ENCODE data around the gene DUS2. TPM values are rescaled to one million over a fixed set of nuclear protein-coding genes. Genes with fewer than 3 reads are reported as not detected.
"Not testable (repeated sequence)": the region's sequence is repeated elsewhere in the genome, so short reads cannot be mapped to it uniquely, and the experiment has no call there.

The DUS2 gene
- total RNA-seq, 4 donors from 2014 or later = 10.0 to 14.1 (median 12.9) TPM

DNA sequence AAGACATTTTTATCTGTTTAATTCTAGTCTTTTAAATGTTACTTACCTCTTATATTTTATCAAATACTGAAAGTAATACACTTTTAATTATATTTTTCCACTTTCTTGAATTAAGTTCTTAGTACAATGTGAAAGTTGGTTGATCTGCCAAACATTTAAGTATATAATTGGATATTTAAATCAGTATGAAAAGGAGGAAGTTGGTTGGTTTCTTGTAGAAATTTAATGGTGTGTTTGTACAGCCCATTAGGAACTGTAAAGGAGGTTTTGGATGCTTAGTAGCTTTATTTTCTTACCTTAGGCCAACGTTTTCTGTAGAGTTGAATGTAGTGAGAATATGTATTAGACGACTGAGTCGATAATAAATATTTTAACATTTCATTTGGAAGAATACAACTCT lies 67.4 kb downstream of the DUS2 start:
- H3K36me3 ChIP-seq = no peaks in the 10 kb centered on the region
- intact Hi-C loops (cut with DNase I) = no loop called here
- H3K27ac ChIP-seq = peak overlapping the region in 1 of 3 donors; percentile 60

DNA sequence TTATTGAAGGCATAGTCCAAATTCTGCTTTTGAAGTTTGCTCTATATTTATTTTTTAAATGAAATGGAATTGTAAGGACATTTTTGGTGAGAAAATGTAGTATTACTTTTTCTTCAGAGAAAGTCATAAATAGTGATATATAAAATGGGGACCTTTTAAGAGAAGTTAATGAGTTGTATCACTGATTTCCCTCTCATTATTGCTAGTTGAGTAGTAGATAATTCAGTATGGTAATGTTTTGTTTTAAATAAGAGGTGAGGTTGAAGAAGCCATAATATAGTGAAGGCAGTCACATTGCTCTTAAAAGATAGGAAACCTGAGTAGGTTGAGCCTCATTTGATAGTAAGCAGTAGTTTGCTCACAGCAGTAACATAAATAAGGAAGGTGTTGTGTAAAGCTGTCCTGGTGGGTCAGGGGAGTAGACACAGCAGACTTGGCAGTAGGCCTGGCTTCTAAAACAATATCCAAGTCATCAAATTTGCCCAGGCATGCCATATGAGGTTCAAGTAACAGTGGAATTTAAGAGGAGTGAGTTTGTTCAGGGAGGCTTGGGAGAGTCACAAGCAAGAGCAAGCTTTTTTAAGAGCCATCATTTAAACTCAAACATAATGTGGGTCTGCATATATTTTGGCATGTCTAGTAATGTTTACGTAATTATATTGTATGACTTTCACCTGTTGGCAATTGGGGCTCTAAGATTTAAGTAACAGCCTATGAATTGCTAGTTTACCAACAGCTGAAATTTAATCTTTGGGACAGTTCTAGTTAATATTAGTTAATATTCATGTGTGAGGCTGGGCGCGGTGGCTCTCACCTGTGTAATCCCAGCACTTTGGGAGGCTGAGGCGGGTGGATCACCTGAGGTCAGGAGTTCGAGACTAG lies 68.5 kb downstream of the DUS2 start:
- TF ChIP-seq, protein P1, sequence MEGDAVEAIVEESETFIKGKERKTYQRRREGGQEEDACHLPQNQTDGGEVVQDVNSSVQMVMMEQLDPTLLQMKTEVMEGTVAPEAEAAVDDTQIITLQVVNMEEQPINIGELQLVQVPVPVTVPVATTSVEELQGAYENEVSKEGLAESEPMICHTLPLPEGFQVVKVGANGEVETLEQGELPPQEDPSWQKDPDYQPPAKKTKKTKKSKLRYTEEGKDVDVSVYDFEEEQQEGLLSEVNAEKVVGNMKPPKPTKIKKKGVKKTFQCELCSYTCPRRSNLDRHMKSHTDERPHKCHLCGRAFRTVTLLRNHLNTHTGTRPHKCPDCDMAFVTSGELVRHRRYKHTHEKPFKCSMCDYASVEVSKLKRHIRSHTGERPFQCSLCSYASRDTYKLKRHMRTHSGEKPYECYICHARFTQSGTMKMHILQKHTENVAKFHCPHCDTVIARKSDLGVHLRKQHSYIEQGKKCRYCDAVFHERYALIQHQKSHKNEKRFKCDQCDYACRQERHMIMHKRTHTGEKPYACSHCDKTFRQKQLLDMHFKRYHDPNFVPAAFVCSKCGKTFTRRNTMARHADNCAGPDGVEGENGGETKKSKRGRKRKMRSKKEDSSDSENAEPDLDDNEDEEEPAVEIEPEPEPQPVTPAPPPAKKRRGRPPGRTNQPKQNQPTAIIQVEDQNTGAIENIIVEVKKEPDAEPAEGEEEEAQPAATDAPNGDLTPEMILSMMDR (IDR thresholded peaks at IDR 0.05) = no peak
- no peak for TF ChIP-seq POLR2A (IDR thresholded peaks at IDR 0.05)
- H3K36me3 ChIP-seq = no peaks in the 10 kb centered on the region
- H3K27me3 ChIP-seq = no peaks in the 10 kb centered on the region
- peaks cover 52 to 61% of the 10 kb centered on the region in 2 donors for H3K4me1 ChIP-seq
- peak overlapping the region; percentile 59 to 77 (median 60) for H3K27ac ChIP-seq
- peak; percentile 64 to 65 for DNase-seq
- no peak overlapping the region for H3K4me3 ChIP-seq (replicated peaks in 1 of 3)
- intact Hi-C loops (cut with DNase I) = no loop called here
- WGBS, 2 donors = 74 to 75% methylated on average over 5 of the region's 5 CpGs
- no peaks in the 10 kb centered on the region for H3K9me3 ChIP-seq

More for the DNA sequence above, 67.4 kb downstream of the DUS2 start:
- no peak overlapping the region for H3K4me3 ChIP-seq (replicated peaks in 1 of 3)
- no peak for DNase-seq
- H3K27me3 ChIP-seq = no peaks in the 10 kb centered on the region
- TF ChIP-seq POLR2A (IDR thresholded peaks at IDR 0.05) = no peak
- TF ChIP-seq, protein P1 (IDR thresholded peaks at IDR 0.05) = no peak
- 66 to 69% methylated on average over 3 of the region's 3 CpGs for WGBS, 2 donors
- no peaks in the 10 kb centered on the region for H3K9me3 ChIP-seq
- H3K4me1 ChIP-seq = peaks cover 52 to 60% of the 10 kb centered on the region in 2 donors

DNA sequence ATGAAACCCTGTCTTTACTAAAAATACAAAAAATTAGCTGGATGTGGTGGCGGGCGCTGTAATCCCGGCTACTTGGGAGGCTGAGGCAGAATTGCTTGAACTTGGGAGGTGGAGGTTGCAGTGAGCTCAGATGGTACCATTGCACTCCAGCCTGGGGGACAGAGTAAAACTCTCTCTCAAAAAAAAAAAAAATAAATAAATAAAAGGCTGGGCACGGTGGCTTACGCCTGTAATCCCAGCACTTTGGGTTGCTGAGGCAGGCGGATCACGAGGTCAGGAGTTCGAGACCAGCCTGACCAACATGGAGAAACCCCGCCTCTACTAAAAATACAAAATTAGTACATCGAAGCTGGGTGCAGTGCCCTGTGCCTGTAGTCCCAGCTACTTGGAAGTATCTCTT lies 69.2 kb downstream of the DUS2 start:
- intact Hi-C loops (cut with DNase I); H3K36me3 ChIP-seq; H3K4me3 ChIP-seq (replicated peaks in 1 of 3); H3K9me3 ChIP-seq; DNase-seq; H3K27me3 ChIP-seq: not testable (repeated sequence)
- peak overlapping the region; percentile 59 to 77 (median 60) for H3K27ac ChIP-seq
- 89 to 93% methylated on average over 10 of the region's 10 CpGs for WGBS, 2 donors
- peaks cover 46 to 59% of the 10 kb centered on the region in 2 donors for H3K4me1 ChIP-seq

DNA sequence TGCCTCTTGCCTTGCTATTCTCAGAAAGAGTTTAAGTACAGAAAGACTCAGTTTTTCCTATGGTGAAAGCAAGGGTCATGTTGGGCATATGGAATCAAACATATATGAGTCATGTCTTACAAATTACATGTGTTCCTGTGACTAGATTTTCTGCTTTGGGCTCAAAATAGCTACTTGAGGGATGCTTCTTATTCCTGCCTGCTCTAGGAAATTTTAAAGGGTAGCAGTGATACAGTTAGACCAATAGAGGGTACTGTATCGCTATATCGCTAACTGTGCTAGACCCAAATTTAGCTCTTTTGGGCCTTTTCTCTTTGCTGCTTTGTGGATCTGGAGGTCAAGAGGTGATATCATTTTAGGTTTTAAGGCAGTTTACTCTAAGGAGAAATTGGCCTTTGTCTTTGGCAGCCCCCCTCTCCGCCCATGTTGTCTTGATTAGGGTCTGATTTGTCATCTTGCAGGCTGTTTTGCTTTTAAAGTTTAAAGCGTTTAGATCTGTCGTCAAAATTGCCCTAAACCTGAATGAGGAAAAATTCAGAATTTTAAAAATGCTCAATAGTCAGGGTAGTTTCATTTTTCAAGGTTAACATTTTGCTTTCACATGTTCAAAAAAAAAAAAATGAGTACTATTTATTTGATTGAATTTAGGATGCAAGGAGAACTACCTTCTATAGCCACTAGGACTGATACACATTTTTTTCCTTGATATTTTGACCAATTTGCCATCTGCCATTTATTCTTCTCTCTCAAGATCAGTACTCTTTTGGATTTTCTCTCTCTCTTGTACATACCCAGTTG lies 70.9 kb downstream of the DUS2 start:
- Histone ChIP-seq H3K27me3 (no peaks in the 10 kb centered on the region), H3K27ac (peak overlapping the region in 1 of 3 donors; percentile 34), H3K36me3 (no peaks in the 10 kb centered on the region), H3K4me1 (peaks cover 42 to 44% of the 10 kb centered on the region in 2 donors), H3K4me3 (replicated peaks in 1 of 3) (no peak overlapping the region), H3K9me3 (no peaks in the 10 kb centered on the region)
- DNase-seq = no peak
- 83 to 85% methylated on average over 5 of the region's 5 CpGs for WGBS, 2 donors
- TF ChIP-seq POLR2A (IDR thresholded peaks at IDR 0.05) = no peak
- TF ChIP-seq, protein P1 (IDR thresholded peaks at IDR 0.05) = peak in 3 of 6 experiments; percentile 23 to 39 (median 32)
- intact Hi-C loops (cut with DNase I) = no loop called here

DNA sequence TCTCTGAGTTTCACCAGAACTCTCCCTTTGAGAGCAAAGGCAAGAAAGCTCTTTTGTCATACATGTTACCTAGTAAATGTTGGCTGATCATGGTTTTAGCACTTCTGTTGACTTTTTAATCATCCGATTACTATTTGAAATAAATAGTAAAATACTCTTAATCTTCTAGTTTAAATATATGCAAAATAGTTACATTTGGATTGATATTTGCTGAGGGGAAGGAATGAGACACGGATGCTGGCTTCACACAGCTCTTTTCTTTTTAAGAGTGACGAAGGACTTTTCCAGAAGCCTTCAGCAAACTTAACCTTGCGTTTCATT lies 71.5 kb downstream of the DUS2 start:
- Histone ChIP-seq H3K4me3 (replicated peaks in 1 of 3) (no peak overlapping the region), H3K27ac (peak overlapping the region in 1 of 3 donors; percentile 34), H3K27me3 (no peaks in the 10 kb centered on the region), H3K36me3 (no peaks in the 10 kb centered on the region), H3K4me1 (peaks cover 42 to 44% of the 10 kb centered on the region in 2 donors), H3K9me3 (no peaks in the 10 kb centered on the region)
- no peak for DNase-seq
- WGBS, 2 donors = 87 to 92% methylated on average over 4 of the region's 4 CpGs
- TF ChIP-seq POLR2A (IDR thresholded peaks at IDR 0.05) = no peak
- TF ChIP-seq, protein P1 (IDR thresholded peaks at IDR 0.05) = no peak
- intact Hi-C loops (cut with DNase I) = no loop called here
